DOHH2 (cell line): ENCODE measurements around the gene RASSF3.

Experiments
- H3F3A ChIP-seq: fragments of 200-600 bp; sonication (generic), shearing (Covaris generic); 2 replicates; pipeline ENCODE4 v1.6.0; 2016; ENCODE audit warnings: antibody characterized with exemption, mild to moderate bottlenecking; ENCODE audit not compliant: control insufficient read depth, insufficient read depth
- H3K27ac ChIP-seq: fragments of 200-600 bp; sonication (generic); 2 replicates; pipeline ENCODE4 v1.5.1; 2014; ENCODE audit warnings: low read depth, mild to moderate bottlenecking, low read length, moderate library complexity
- H3K27me3 ChIP-seq: fragments of 200-600 bp; sonication (generic); 2 replicates; pipeline ENCODE4 v1.6.1; 2014; ENCODE audit warnings: mild to moderate bottlenecking, low read length, mixed read lengths; ENCODE audit not compliant: control insufficient read depth
- H3K36me3 ChIP-seq: fragments of 200-600 bp; sonication (generic); 2 replicates; pipeline ENCODE4 v1.6.1; 2014; ENCODE audit warnings: mild to moderate bottlenecking, low read length, moderate library complexity, mixed read lengths; ENCODE audit not compliant: control insufficient read depth
- H3K4me1 ChIP-seq: fragments of 200-600 bp; sonication (generic); 2 replicates; pipeline ENCODE4 v1.6.1; 2014; ENCODE audit warnings: mild to moderate bottlenecking, low read length, mixed read lengths; ENCODE audit not compliant: control insufficient read depth
- H3K4me2 ChIP-seq: fragments of 200-600 bp; sonication (generic); 2 replicates; pipeline ENCODE4 v1.6.0; 2014; ENCODE audit warnings: mild to moderate bottlenecking, low read length, moderate library complexity
- H3K4me3 ChIP-seq: fragments of 200-600 bp; sonication (generic); 2 replicates; pipeline ENCODE4 v1.5.1; 2014; ENCODE audit warnings: mild to moderate bottlenecking, low read length, mixed read lengths
- H3K79me2 ChIP-seq: fragments of 200-600 bp; sonication (generic); 2 replicates; pipeline ENCODE4 v1.6.1; 2014; ENCODE audit warnings: mild to moderate bottlenecking, low read length, mixed read lengths; ENCODE audit not compliant: control insufficient read depth
- H3K9me2 ChIP-seq: fragments of 200-600 bp; sonication (generic); replicated peaks from 2 replicates; pipeline ENCODE4 v1.6.1; 2014; ENCODE audit warnings: mild to moderate bottlenecking, low read length, mixed read lengths; ENCODE audit not compliant: control insufficient read depth
- H3K9me3 ChIP-seq: fragments of 200-600 bp; sonication (generic); 2 replicates; pipeline ENCODE4 v1.6.1; 2014; ENCODE audit warnings: antibody characterized with exemption, low read length, mixed read lengths; ENCODE audit not compliant: control insufficient read depth, insufficient read depth
- H4K20me1 ChIP-seq: fragments of 200-600 bp; sonication (generic); 2 replicates; pipeline ENCODE4 v1.6.0; 2014; ENCODE audit warnings: low read depth, mild to moderate bottlenecking, antibody characterized with exemption, low read length, moderate library complexity; ENCODE audit not compliant: control insufficient read depth, insufficient read depth
- CTCF ChIP-seq: fragments of 200-600 bp; sonication (generic); IDR thresholded peaks from one replicate; pipeline ENCODE4 v1.5.1; 2014; ENCODE audit warnings: antibody characterized with exemption, mild to moderate bottlenecking, low read depth, low read length; ENCODE audit not compliant: poor library complexity, severe bottlenecking
- EZH2phosphoT487 ChIP-seq: fragments of 200-600 bp; sonication (generic); IDR thresholded peaks from 2 replicates; pipeline ENCODE4 v1.6.1; 2017; ENCODE audit warnings: borderline replicate concordance, mild to moderate bottlenecking, antibody characterized with exemption, low read length, moderate library complexity, mixed read lengths

RASSF3 gene

GRCh38 chr12:64737539-64737938 is 127.2 kb downstream of the RASSF3 start:
- Histone ChIP-seq H3K36me3 (peaks cover 17% of the 10 kb centered on the region), H3K79me2 (no peaks in the 10 kb centered on the region), H3K4me3 (no peak overlapping the region), H3F3A (no peaks in the 10 kb centered on the region), H3K4me2 (peak overlapping the region; percentile 41), H3K9me2 (no peaks in the 10 kb centered on the region), H3K4me1 (peaks cover 11% of the 10 kb centered on the region), H3K27me3 (no peaks in the 10 kb centered on the region), H3K9me3 (no peaks in the 10 kb centered on the region), H3K27ac (no peak overlapping the region), H4K20me1 (no peaks in the 10 kb centered on the region)
- TF ChIP-seq EZH2phosphoT487, result no peak

- Histone ChIP-seq H3K36me3 (peaks cover 33% of the 10 kb centered on the region), H3K27ac (no peak overlapping the region), H3K4me1 (peaks cover 11% of the 10 kb centered on the region), H3K27me3 (no peaks in the 10 kb centered on the region), H3F3A (no peaks in the 10 kb centered on the region), H3K4me2 (no peak overlapping the region), H4K20me1 (no peaks in the 10 kb centered on the region), H3K4me3 (no peak overlapping the region), H3K9me3 (no peaks in the 10 kb centered on the region), H3K79me2 (no peaks in the 10 kb centered on the region), H3K9me2 (no peaks in the 10 kb centered on the region)
- no peak for TF ChIP-seq EZH2phosphoT487
- TF ChIP-seq CTCF, result no peak
Observed at GRCh38 chr12:64739778-64740177, 129.5 kb downstream of the RASSF3 start.

GRCh38 chr12:64740646-64741045 is 130.4 kb downstream of the RASSF3 start:
- Histone ChIP-seq H3K27ac (no peak overlapping the region), H3K36me3 (peaks cover 37% of the 10 kb centered on the region)

GRCh38 chr12:64742416-64742815 is 132.1 kb downstream of the RASSF3 start:
- peaks cover 6% of the 10 kb centered on the region for H3K4me1 ChIP-seq
- H3K9me3 ChIP-seq, result no peaks in the 10 kb centered on the region
- no peaks in the 10 kb centered on the region for H4K20me1 ChIP-seq
- H3K27ac ChIP-seq, result no peak overlapping the region
- no peak for TF ChIP-seq EZH2phosphoT487
- TF ChIP-seq CTCF, result no peak
- no peak overlapping the region for H3K4me3 ChIP-seq
- no peak overlapping the region for H3K4me2 ChIP-seq
- no peaks in the 10 kb centered on the region for H3K27me3 ChIP-seq
- H3K9me2 ChIP-seq, result no peaks in the 10 kb centered on the region
- H3K36me3 ChIP-seq, result peaks cover 35% of the 10 kb centered on the region
- no peaks in the 10 kb centered on the region for H3F3A ChIP-seq
- no peaks in the 10 kb centered on the region for H3K79me2 ChIP-seq

More at GRCh38 chr12:64740646-64741045, 130.4 kb downstream of the RASSF3 start:
- Histone ChIP-seq H3K4me3 (no peak overlapping the region), H3K9me3 (no peaks in the 10 kb centered on the region), H3K27me3 (no peaks in the 10 kb centered on the region), H3K9me2 (no peaks in the 10 kb centered on the region), H3K4me1 (peaks cover 11% of the 10 kb centered on the region), H4K20me1 (no peaks in the 10 kb centered on the region), H3K79me2 (no peaks in the 10 kb centered on the region), H3K4me2 (no peak overlapping the region), H3F3A (no peaks in the 10 kb centered on the region)
- TF ChIP-seq CTCF (no peak), EZH2phosphoT487 (no peak)
